ENCODE data around the gene LETM1.
"Not testable (repeated sequence)": the region's sequence is repeated elsewhere in the genome, so short reads cannot be mapped to it uniquely, and the experiment has no call there.

The LETM1 gene

GRCh38 chr4:1854752-1855151 lies 1.2 kb downstream of the LETM1 start:
- in situ Hi-C loops (cut with HindIII; ENCODE audit: low sequenced_read_pairs) = loop anchor here (5.0 kb wide), 2 partner anchors 42 to 103 kb away; no protein-coding TSS in a partner anchor

GRCh38 chr4:1852904-1853623 lies 2.9 kb downstream of the LETM1 start:
- in situ Hi-C loops (cut with HindIII; ENCODE audit: low sequenced_read_pairs) = no loop called here

- in situ Hi-C loops (cut with HindIII; ENCODE audit: low sequenced_read_pairs) = no loop called here
Measured at GRCh38 chr4:1851575-1852410, 4.2 kb downstream of the LETM1 start.

- in situ Hi-C loops (cut with HindIII; ENCODE audit: low sequenced_read_pairs) = no loop called here
Measured at GRCh38 chr4:1851160-1851559, 4.8 kb downstream of the LETM1 start.

- in situ Hi-C loops (cut with HindIII; ENCODE audit: low sequenced_read_pairs) = no loop called here
Measured at GRCh38 chr4:1850276-1850675, 5.7 kb downstream of the LETM1 start.

- in situ Hi-C loops (cut with HindIII; ENCODE audit: low sequenced_read_pairs) = no loop called here
Measured at GRCh38 chr4:1846580-1846979, 9.4 kb downstream of the LETM1 start.

- in situ Hi-C loops (cut with HindIII; ENCODE audit: low sequenced_read_pairs) = not testable (repeated sequence)
Measured at GRCh38 chr4:1844618-1845017, 11.3 kb downstream of the LETM1 start.

- in situ Hi-C loops (cut with HindIII; ENCODE audit: low sequenced_read_pairs) = no loop called here
Measured at GRCh38 chr4:1843852-1844251, 12.1 kb downstream of the LETM1 start.

- in situ Hi-C loops (cut with HindIII; ENCODE audit: low sequenced_read_pairs) = no loop called here
Measured at GRCh38 chr4:1842993-1843448, 12.9 kb downstream of the LETM1 start.

GRCh38 chr4:1842339-1842895 lies 13.5 kb downstream of the LETM1 start:
- in situ Hi-C loops (cut with HindIII; ENCODE audit: low sequenced_read_pairs) = no loop called here

GRCh38 chr4:1841887-1842210 lies 14.1 kb downstream of the LETM1 start:
- in situ Hi-C loops (cut with HindIII; ENCODE audit: low sequenced_read_pairs) = no loop called here

- in situ Hi-C loops (cut with HindIII; ENCODE audit: low sequenced_read_pairs) = no loop called here
Measured at GRCh38 chr4:1841201-1841886, 14.6 kb downstream of the LETM1 start.

- in situ Hi-C loops (cut with HindIII; ENCODE audit: low sequenced_read_pairs) = no loop called here
Measured at GRCh38 chr4:1839282-1839681, 16.7 kb downstream of the LETM1 start.

- in situ Hi-C loops (cut with HindIII; ENCODE audit: low sequenced_read_pairs) = no loop called here
Measured at GRCh38 chr4:1837069-1837468, 18.9 kb downstream of the LETM1 start.

- in situ Hi-C loops (cut with HindIII; ENCODE audit: low sequenced_read_pairs) = no loop called here
Measured at GRCh38 chr4:1836650-1837049, 19.3 kb downstream of the LETM1 start.

GRCh38 chr4:1835836-1836235 lies 20.1 kb downstream of the LETM1 start:
- in situ Hi-C loops (cut with HindIII; ENCODE audit: low sequenced_read_pairs) = not testable (repeated sequence)

- in situ Hi-C loops (cut with HindIII; ENCODE audit: low sequenced_read_pairs) = no loop called here
Measured at GRCh38 chr4:1834047-1834775, 21.7 kb downstream of the LETM1 start.

GRCh38 chr4:1833307-1834046 lies 22.5 kb downstream of the LETM1 start:
- in situ Hi-C loops (cut with HindIII; ENCODE audit: low sequenced_read_pairs) = no loop called here

GRCh38 chr4:1832690-1833089 lies 23.3 kb downstream of the LETM1 start:
- in situ Hi-C loops (cut with HindIII; ENCODE audit: low sequenced_read_pairs) = no loop called here

GRCh38 chr4:1831331-1831730 lies 24.6 kb downstream of the LETM1 start:
- in situ Hi-C loops (cut with HindIII; ENCODE audit: low sequenced_read_pairs) = no loop called here
